Activated CD4-positive, alpha-beta T cell treated with anti-CD3 and anti-CD28 coated beads for 4 hours (primary cell): ENCODE data around the gene POU6F1.
"Not testable (repeated sequence)": the region's sequence is repeated elsewhere in the genome, so short reads cannot be mapped to it uniquely, and the experiment has no call there.

ENCODE experiments used
- DNase-seq, 2 donors: peaks; one replicate each; pipeline ENCODE4 v3.0.0-alpha.2; 2020

POU6F1 gene, protein sequence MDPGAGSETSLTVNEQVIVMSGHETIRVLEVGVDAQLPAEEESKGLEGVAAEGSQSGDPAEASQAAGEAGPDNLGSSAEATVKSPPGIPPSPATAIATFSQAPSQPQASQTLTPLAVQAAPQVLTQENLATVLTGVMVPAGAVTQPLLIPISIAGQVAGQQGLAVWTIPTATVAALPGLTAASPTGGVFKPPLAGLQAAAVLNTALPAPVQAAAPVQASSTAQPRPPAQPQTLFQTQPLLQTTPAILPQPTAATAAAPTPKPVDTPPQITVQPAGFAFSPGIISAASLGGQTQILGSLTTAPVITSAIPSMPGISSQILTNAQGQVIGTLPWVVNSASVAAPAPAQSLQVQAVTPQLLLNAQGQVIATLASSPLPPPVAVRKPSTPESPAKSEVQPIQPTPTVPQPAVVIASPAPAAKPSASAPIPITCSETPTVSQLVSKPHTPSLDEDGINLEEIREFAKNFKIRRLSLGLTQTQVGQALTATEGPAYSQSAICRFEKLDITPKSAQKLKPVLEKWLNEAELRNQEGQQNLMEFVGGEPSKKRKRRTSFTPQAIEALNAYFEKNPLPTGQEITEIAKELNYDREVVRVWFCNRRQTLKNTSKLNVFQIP

DNA sequence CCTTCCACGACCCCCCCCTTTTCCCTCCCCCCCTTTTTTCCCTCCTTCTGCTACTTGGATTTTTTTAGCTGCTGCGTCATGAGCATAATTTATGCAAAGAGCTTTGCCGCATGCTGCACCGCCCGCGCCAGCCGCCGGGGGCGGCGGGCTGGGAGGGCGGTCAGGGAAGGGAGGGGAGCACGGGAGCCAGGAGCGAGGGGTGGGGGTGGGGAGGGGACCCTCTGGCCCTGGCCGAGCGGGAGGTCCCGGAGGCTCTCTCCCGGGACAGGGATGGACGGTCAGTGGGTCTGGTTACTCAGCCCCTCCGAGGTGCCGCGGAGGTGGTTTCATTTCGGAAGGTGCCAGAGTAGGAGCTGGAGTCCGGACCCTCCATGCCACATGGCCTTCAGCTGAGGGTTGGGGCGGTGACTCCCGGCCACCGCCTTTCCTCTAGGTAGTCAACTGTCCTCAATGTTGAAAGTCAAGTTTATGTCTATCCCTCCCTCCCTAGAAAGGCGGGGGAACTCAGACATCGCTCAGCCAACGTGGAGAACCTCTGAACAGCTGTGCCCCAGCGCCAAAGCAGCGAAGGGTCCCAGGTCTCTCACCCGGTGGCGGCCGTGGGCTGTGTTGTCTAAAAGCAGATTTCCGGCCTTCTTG, at the start of gene POU6F1:
POU6F1 (minus strand) TSS at position 95 of the 639 bp plus-strand sequence. CDS start 11,226 bp downstream, outside the sequence.
- DNase-seq, result peak; percentile 68 to 74

- no peak for DNase-seq
These were observed 47.2 kb upstream of the POU6F1 start for GRCh38 chr12:51265024-51265423.

DNA sequence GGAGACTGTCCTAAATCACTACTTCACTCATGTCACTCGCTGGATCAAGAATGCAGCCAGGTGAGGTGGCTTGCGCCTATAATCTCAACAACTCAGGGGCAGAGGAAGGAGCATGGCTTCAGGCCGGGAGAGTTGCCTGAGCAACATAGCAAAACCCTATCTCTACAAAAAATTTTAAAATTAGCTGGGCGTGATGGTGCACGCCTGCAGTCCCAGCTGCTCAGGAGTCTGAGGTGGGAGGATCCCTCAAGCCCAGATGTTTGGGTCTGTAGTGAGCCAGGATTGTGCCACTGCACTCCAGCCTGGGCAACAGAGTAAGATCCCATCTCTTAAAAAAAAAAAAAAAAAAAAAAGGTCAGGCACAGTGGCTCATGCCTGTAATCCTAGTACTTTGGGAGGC, 46.4 kb upstream of the POU6F1 start:
- no peak for DNase-seq

DNA sequence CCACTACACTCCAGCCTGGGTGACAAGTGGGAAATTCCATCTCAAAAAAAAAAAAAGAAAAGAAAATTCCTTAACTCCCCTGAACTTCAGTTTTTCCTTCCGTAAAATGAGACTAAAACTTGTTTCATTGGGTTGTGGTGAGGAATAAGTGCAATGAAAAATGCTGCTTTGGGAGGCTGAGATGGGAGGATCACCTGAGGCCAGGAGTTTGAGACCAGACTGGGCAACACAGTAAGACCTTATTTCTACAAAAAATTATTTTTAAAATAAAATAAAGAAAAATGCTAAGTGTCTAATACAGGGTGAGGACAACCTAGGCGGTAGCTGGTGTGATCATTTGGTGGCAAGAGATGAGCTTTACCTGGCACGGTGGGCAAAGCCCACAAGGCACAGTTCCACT, 45.5 kb upstream of the POU6F1 start:
- DNase-seq, result no peak

- no peak for DNase-seq
These were observed 44.9 kb upstream of the POU6F1 start for GRCh38 chr12:51262758-51263177.

- not testable (repeated sequence) for DNase-seq
These were observed 41.7 kb upstream of the POU6F1 start for GRCh38 chr12:51259600-51259999.

GRCh38 chr12:51254536-51254935, 36.7 kb upstream of the POU6F1 start:
- DNase-seq, result no peak

GRCh38 chr12:51253276-51253675, 35.4 kb upstream of the POU6F1 start:
- DNase-seq, result no peak

- no peak for DNase-seq
These were observed 29.8 kb upstream of the POU6F1 start for GRCh38 chr12:51247523-51248206.

- peak; percentile 36 to 44 for DNase-seq
These were observed 28.5 kb upstream of the POU6F1 start for GRCh38 chr12:51246254-51246853.

GRCh38 chr12:51245476-51246253, 27.8 kb upstream of the POU6F1 start:
- no peak for DNase-seq

GRCh38 chr12:51244269-51244668, 26.4 kb upstream of the POU6F1 start:
- DNase-seq, result no peak

DNA sequence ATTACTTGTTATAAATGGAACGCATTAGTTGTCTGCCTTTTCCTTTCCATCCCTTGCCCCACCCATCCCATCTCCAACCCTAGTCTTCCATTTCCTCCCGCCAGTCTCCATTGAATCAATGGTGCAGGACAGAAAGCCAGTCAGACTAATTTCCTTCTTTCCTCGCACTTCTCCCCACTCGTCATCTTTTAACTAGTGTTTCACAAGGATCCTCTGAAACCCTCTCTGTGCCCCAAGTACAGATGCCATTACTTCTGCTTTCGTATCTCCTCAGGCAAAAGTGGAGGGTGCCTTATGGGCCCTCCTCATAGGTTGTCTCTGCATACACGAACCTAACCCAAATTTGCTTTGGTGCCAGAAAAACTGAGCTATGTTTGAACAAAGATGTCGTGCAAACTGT, 25.0 kb upstream of the POU6F1 start:
- DNase-seq, result no peak

- DNase-seq, result no peak
These were observed 24.3 kb upstream of the POU6F1 start for GRCh38 chr12:51242120-51242519.

DNA sequence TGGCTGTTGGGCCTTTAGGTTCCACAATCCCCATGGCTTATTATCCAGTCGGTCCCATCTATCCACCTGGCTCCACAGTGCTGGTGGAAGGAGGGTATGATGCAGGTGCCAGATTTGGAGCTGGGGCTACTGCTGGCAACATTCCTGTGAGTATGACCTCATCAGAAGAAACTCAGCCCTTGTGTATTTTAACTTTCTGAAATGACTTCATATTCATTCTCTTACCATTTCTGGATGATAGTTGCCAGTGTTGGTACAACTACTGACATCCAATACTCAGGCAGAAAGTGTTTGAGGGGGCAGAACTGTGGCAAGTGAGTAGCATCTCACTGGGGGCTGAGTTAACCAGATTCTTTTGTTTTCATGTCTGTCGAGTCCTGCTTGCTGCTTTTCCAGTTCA, 23.1 kb upstream of the POU6F1 start:
- DNase-seq, result no peak

GRCh38 chr12:51238510-51239334, 20.9 kb upstream of the POU6F1 start, which contains the start of gene DAZAP2:
Gene DAZAP2 (plus strand): TSS chr12:51238826. CDS start chr12:51238908, 82 bp downstream.
- DNase-seq, result peak; percentile 90 to 91

- no peak for DNase-seq
These were observed 20.2 kb upstream of the POU6F1 start for GRCh38 chr12:51238037-51238509.

DNA sequence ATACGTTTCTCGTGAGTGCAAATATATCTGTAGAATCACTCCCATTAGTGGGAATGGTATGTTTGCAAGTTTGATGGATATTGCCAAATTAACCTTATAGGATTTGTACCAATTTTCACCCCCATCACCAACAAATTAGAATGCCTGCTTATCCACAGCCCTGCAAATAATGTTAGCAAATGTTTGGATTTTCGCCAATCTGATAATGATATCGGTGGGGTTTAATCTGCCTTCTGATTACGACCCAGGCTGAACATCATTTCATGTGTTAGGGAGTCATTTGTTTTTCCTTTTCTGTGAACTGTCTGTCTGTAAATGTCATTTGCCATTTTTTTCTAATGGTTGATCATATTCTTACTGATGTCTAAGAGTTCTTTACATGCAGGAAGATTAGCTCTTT, 16.7 kb upstream of the POU6F1 start:
- DNase-seq, result no peak

DNA sequence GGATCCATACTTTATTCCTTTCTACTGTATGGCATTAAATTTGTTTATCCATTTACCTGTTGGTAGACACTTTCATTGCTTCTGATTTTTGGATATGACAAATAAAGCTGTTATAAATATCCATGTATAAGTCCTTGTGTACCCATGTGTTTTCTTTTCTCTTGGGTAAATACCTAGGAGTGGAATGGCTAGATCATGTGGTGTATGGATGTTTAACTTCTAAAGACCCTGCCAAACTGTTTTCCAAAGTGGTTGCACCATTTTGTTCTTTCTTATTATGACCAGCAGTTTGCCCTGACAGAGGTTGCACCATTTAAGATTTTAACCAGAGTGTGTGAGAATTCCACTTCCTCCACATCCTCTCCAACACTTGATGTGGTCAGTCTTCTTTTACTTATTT, 14.8 kb upstream of the POU6F1 start:
- DNase-seq, result no peak

- DNase-seq, result no peak
These were observed 11.4 kb upstream of the POU6F1 start for GRCh38 chr12:51229116-51229809.
